GM18499 (cell line): ENCODE measurements around the gene IL1R1.

Source experiments
- ATAC-seq: cut with Tn5 transposase; IDR thresholded peaks from one replicate; pipeline ENCODE4 v1.9.1; 2021; ENCODE audit warnings: moderate number of reproducible peaks; ENCODE audit not compliant: insufficient read depth, unreplicated experiment

Gene IL1R1

GRCh38 chr2:102166189-102166845, 23.8 kb downstream of the IL1R1 start:
- no peak for ATAC-seq

- ATAC-seq, result no peak
These were observed 25.7 kb downstream of the IL1R1 start for GRCh38 chr2:102168026-102168771.

DNA sequence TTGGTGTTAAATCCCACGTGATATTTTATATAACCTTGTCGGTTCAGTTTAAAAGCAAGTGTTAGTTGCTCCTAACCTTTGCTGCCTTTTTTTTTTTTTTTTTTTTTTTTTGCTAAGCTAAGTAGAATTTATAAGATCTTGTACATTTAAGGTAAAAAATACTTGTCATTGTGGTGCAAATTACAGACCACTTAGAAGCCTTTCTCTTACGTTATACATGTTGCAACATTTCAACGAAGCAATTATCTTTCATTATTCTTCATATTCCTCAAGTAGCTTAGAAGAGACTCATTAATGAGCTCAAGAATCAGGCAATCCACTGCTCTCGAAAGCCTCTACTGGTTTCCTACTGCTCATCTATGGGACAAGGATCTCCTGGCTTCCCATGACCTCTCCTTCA, 29.4 kb downstream of the IL1R1 start:
- ATAC-seq, result no peak

- no peak for ATAC-seq
These were observed 30.2 kb downstream of the IL1R1 start for GRCh38 chr2:102172745-102173144.

DNA sequence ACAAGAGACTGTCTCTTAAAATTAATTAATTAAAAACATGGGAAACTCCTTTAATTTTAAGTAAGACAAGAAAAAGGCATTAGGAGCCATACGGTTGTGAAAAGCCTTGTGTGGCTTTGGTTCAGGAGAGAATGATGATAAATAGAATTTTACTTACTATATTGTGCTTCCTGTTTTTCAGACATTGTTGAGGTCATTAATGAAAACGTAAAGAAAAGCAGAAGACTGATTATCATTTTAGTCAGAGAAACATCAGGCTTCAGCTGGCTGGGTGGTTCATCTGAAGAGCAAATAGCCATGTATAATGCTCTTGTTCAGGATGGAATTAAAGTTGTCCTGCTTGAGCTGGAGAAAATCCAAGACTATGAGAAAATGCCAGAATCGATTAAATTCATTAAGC, 33.6 kb downstream of the IL1R1 start:
- no peak for ATAC-seq

- ATAC-seq, result no peak
These were observed 35.4 kb downstream of the IL1R1 start for GRCh38 chr2:102177814-102178478.

DNA sequence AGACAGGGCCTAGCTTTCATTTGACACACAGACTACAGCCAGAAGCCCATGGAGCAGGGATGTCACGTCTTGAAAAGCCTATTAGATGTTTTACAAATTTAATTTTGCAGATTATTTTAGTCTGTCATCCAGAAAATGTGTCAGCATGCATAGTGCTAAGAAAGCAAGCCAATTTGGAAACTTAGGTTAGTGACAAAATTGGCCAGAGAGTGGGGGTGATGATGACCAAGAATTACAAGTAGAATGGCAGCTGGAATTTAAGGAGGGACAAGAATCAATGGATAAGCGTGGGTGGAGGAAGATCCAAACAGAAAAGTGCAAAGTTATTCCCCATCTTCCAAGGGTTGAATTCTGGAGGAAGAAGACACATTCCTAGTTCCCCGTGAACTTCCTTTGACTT, 36.5 kb downstream of the IL1R1 start:
- no peak for ATAC-seq

GRCh38 chr2:102179788-102180686, 37.5 kb downstream of the IL1R1 start:
- no peak for ATAC-seq

GRCh38 chr2:102180687-102180999, 38.1 kb downstream of the IL1R1 start:
- ATAC-seq, result no peak

- no peak for ATAC-seq
These were observed 38.8 kb downstream of the IL1R1 start for GRCh38 chr2:102181376-102181775.

DNA sequence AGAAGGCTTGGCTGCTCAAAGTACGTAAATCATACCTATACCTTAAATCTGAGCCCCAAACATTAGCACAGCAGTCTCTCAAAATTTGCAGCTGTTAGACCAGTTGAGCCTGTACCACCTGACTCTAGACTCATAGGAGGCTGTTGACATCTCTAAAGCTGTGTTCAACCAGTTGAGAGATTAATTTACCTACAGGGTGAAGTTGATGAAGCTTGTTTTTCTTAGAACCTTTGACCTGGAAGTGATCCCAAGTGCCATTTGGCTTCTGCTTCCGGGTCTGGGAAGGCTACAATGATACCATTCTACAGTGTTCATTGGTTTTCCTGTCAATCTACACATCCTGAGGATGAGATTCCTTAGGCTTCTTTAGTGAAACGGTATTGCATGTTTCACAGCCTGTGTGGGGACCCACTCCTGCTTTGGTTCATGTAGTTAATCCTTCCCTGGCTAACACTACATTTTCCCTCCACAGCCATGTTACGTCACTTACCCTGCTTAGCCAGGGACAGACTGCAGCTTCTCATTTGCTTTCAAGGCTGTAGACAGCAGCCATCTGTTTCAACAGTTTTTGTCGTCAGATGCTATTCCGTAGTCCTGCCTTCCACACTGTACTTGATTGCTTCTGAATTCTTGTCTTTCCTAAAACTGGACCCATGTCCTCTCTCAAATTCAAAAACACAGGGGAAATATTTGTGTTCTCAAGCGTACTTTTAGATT, 39.5 kb downstream of the IL1R1 start:
- ATAC-seq, result no peak

- ATAC-seq, result no peak
These were observed 41.5 kb downstream of the IL1R1 start for GRCh38 chr2:102184018-102184417.

DNA sequence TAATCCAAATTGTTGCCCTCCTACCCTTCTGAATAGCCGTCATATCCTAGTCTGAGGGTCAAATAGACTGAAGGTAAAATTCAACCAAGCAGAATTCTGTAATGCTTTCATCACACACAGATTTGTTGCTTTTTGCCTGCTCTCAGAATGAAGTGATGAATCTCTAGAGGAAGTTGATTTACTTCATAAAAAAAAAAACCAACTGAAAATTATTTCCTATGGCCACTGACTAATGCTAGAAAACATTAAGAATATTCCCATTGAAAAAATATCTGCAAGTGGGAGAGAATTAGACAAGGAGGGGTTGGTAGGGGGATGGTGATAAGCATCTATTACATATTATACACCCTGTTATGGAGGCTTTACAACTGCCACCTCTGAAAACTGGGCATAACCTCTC, 42.0 kb downstream of the IL1R1 start:
- ATAC-seq, result no peak

DNA sequence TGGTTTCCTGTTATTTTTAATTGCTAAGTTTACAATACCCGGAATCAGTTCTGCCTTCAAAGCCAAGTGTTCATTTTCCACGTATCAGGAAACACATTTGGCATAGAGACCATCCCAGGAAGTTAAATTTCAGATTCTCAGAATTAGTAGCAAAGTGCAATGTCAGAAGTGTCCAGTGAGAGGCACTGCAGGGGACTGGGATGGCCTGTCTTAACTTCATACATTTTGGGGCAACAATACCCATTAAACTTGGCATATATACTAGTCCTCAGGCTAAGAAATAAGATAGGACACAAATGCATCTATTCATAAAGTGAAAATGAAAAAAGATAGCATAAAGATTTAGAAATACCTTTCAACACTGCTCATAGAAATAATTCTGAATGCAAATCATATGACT, 42.8 kb downstream of the IL1R1 start:
- no peak for ATAC-seq

DNA sequence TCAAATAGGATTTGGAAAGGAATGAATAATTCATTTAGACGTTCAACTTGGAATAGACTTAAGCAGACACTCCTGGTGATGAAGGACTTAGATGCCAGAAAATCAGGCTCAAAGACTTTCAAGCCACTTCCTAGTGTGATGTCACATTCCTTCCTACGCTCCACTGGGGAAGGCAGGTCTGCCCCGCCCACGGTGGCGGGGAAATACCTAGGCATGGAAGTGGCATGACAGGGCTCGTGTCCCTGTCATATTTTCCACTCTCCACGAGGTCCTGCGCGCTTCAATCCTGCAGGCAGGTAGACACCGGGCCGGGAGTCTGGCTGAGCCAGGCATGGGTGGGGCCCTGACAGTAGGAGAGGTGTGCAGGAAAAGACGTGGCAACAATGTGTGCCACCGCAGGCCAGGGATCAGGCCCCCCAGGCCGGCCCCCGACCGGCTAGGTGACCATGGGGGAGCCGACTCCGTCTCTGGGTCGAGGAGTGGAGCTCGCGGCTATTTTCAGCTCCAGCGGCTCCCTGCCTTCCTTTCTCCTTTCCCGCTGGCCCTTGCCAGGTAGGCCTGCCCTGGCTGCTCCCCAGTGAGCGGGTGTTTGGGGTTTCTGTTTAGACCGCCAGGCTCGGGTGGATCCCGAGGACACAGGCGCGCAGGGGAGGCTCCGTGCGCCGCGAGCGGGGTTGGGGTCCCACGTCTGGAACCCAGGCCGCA, 44.4 kb downstream of the IL1R1 start, which contains the start of gene IL1RL2:
Gene IL1RL2, plus strand, starts transcription at position 233 of the 705 bp plus-strand sequence. CDS start 845 bp downstream, outside the sequence.
- no peak for ATAC-seq

DNA sequence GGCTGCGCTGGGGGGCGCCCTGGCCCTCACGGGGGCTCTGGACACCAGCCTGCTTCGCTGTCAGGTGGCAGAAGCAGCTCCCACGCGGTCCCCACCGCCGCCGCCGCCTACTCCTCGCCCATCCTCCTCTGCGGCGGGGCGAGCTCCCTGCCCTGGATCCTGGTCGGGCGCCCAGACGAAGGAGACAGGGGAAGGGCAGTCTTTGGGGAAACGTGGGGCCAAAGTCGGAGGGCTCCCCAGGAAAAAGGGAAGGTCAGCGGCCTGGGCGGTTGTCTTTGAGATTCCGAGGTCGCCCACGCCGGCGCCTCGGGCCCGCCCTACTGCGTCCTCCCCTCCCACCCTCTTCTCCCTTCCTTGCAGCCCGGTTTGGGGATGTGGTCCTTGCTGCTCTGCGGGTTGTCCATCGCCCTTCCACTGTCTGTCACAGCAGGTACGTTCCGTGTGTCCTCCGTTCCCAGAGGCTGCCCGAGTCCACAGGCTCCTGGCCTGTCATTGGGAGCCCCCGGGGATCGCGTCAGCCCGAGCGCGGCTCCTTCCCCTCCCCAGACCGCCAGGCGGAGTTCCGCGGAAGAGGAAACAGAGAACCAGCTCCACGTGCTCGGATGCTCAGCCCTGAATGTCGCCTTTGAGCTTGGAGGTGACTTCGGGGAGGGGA, 45.1 kb downstream of the IL1R1 start:
- no peak for ATAC-seq

- no peak for ATAC-seq
These were observed 48.0 kb downstream of the IL1R1 start for GRCh38 chr2:102190430-102191107.

- no peak for ATAC-seq
These were observed 49.0 kb downstream of the IL1R1 start for GRCh38 chr2:102191501-102191900.
